HepG2 (cell line): ENCODE data around the gene ULBP1. TPM values are rescaled to one million over a fixed set of nuclear protein-coding genes. Genes with fewer than 3 reads are reported as not detected.

Experiments
- ATAC-seq: fragments of 200-7000 bp; cut with Tn5 transposase; 3 replicates; pipeline ENCODE4 v1.9.1; 2020; ENCODE audit warnings: mild to moderate bottlenecking, moderate library complexity
- BruUV-seq: library from RNA; stranded (reverse); fragments of 400-500 nt; replicated peaks from 2 replicates; lab custom pipeline; 2021; lab: Mats Ljungman, UMichigan
- CTCF ChIA-PET: fragments of 300-600 bp; formaldehyde crosslinking; extraction: SDS; loops from one replicate; lab custom pipeline; 2021; ENCODE audit warnings: low total read pairs, inconsistent platforms, low intra/inter-chr PET ratio; lab: Yijun Ruan, JAX
- POLR2A ChIA-PET: fragments of 350-600 bp; sonication (Branson Sonifier 250); formaldehyde crosslinking; loops from one replicate; lab custom pipeline; 2020; ENCODE audit warnings: antibody characterized with exemption, inconsistent platforms; lab: Yijun Ruan, JAX
- DNase-seq: peaks from one replicate; pipeline ENCODE4 v3.0.0-alpha.2; 2015; ENCODE audit warnings: low spot score
- FAIRE-seq: peaks from 3 replicates; lab custom pipeline; 2011; peaks lifted over from hg19 to GRCh38; lab: Jason Lieb, UNC
- H2AFZ ChIP-seq: one replicate; pipeline ENCODE4 v1.6.1; 2011; ENCODE audit warnings: low read length, inconsistent platforms
- H3K27ac ChIP-seq: fragments of 300-600 bp; 3 replicates; pipeline ENCODE4 v1.8.0; 2011; ENCODE audit warnings: mixed run types, mild to moderate bottlenecking, mixed read lengths, low read length, inconsistent platforms; ENCODE audit not compliant: insufficient read depth; ENCODE audit errors: extremely low read length
- H3K27me3 ChIP-seq, 2 experiments: fragments of 200-600 bp in 1 of 2; 2 replicates in 1 of 2; 3 replicates in 1 of 2; pipeline versions ENCODE4 v1.6.0 to v1.8.0; 2011; ENCODE audit warnings: low read length in 2 of 2, mild to moderate bottlenecking in 2 of 2, moderate library complexity in 2 of 2, inconsistent platforms in 1 of 2; ENCODE audit not compliant: insufficient read depth in 2 of 2, control insufficient read depth in 1 of 2
- H3K36me3 ChIP-seq, 2 experiments: fragments of 200-600 bp in 1 of 2; replicated peaks in 1 of 2; 2 replicates in 1 of 2; 3 replicates in 1 of 2; pipeline versions ENCODE4 v1.5.1 to v1.8.0; 2011; ENCODE audit warnings: low read length in 2 of 2, inconsistent platforms in 1 of 2; ENCODE audit not compliant: insufficient read depth in 2 of 2, control insufficient read depth in 1 of 2
- H3K4me1 ChIP-seq: 2 replicates; pipeline ENCODE4 v1.5.1; 2012; ENCODE audit warnings: low read length, inconsistent platforms; ENCODE audit not compliant: insufficient read depth
- H3K4me2 ChIP-seq: 2 replicates; pipeline ENCODE4 v1.6.0; 2011; ENCODE audit warnings: low read depth, low read length, inconsistent platforms
- H3K4me3 ChIP-seq, 3 experiments: fragments of 200-600 bp in 1 of 3; sonication (generic), shearing (Covaris generic) in 1 of 3; replicated peaks in 1 of 3; 2 replicates each; pipeline ENCODE4 v1.5.1; 2011 to 2016; ENCODE audit warnings: low read length in 3 of 3, inconsistent platforms in 2 of 3, low read depth in 2 of 3, mild to moderate bottlenecking in 2 of 3, control low read depth in 1 of 3, mixed read lengths in 1 of 3; ENCODE audit not compliant: insufficient read depth in 1 of 3
- H3K79me2 ChIP-seq: one replicate; pipeline ENCODE4 v1.6.1; 2011; ENCODE audit warnings: low read length, inconsistent platforms; ENCODE audit not compliant: insufficient read depth
- H3K9ac ChIP-seq: 2 replicates; pipeline ENCODE4 v1.6.0; 2011; ENCODE audit warnings: mild to moderate bottlenecking, low read depth, low read length, inconsistent platforms; ENCODE audit not compliant: insufficient read depth
- H3K9me3 ChIP-seq: 2 replicates; pipeline ENCODE4 v1.5.1; 2012; ENCODE audit warnings: mild to moderate bottlenecking, low read length
- H4K20me1 ChIP-seq: 2 replicates; pipeline ENCODE4 v1.6.0; 2011; ENCODE audit warnings: inconsistent platforms, mild to moderate bottlenecking, low read length, moderate library complexity; ENCODE audit not compliant: insufficient read depth
- GZF1 ChIP-seq: sonication (generic); formaldehyde crosslinking; IDR thresholded peaks from 2 replicates; pipeline ENCODE4 v1.5.1; 2020; ENCODE audit warnings: mild to moderate bottlenecking, missing genetic modification reagents
- HDAC1 ChIP-seq: sonication (generic); formaldehyde crosslinking; IDR thresholded peaks from 2 replicates; pipeline ENCODE4 v1.5.1; 2020; ENCODE audit warnings: mild to moderate bottlenecking, missing genetic modification reagents
- KAT7 ChIP-seq: IDR thresholded peaks from 2 replicates; pipeline ENCODE4 v1.6.1; 2018; ENCODE audit warnings: borderline replicate concordance, missing compliant biosample characterization
- MTF1 ChIP-seq: sonication (generic); formaldehyde crosslinking; IDR thresholded peaks from 2 replicates; pipeline ENCODE4 v1.5.0; 2020; ENCODE audit warnings: missing genetic modification reagents
- NBN ChIP-seq: fragments of 450-650 bp; conservative IDR thresholded peaks from 2 replicates; pipeline ENCODE4 v1.6.1; 2017
- SALL1 ChIP-seq: sonication (generic); formaldehyde crosslinking; IDR thresholded peaks from 2 replicates; pipeline ENCODE4 v1.8.0; 2022; ENCODE audit warnings: mild to moderate bottlenecking, missing genetic modification reagents
- SMC3 ChIP-seq: IDR thresholded peaks from 2 replicates; pipeline ENCODE4 v1.6.1; 2011; ENCODE audit warnings: low read length, improper control_type of control experiment
- TCF12 ChIP-seq, 2 experiments: fragments of 450-650 bp in 1 of 2; sonication (generic) in 1 of 2; formaldehyde crosslinking in 1 of 2; IDR thresholded peaks; 2 replicates each; pipeline versions ENCODE4 v1.6.1 to v1.8.0; 2017 to 2022; ENCODE audit warnings: antibody characterized with exemption in 1 of 2, mild to moderate bottlenecking in 1 of 2, missing genetic modification reagents in 1 of 2, moderate library complexity in 1 of 2
- ZBTB10 ChIP-seq: sonication (generic); formaldehyde crosslinking; IDR thresholded peaks from 2 replicates; pipeline ENCODE4 v1.4.0; 2020; ENCODE audit warnings: missing genetic modification reagents, borderline replicate concordance
- ZBTB21 ChIP-seq: sonication (generic); formaldehyde crosslinking; IDR thresholded peaks from 2 replicates; pipeline ENCODE4 v1.4.0; 2020; ENCODE audit warnings: missing genetic modification reagents
- ZFP37 ChIP-seq: sonication (generic); formaldehyde crosslinking; IDR thresholded peaks from 2 replicates; pipeline ENCODE4 v1.4.0; 2020; ENCODE audit warnings: missing genetic modification reagents, borderline replicate concordance
- ZMAT3 ChIP-seq: sonication (generic); formaldehyde crosslinking; conservative IDR thresholded peaks from 2 replicates; pipeline ENCODE4 v1.7.0; 2021; ENCODE audit warnings: missing genetic modification reagents
- ZNF282 ChIP-seq: fragments of 450-650 bp; IDR thresholded peaks from 2 replicates; pipeline ENCODE4 v1.6.1; 2018; ENCODE audit not compliant: partially characterized antibody
- ZNF430 ChIP-seq: sonication (generic); formaldehyde crosslinking; IDR thresholded peaks from 2 replicates; pipeline ENCODE4 v1.9.0; 2021; ENCODE audit warnings: mild to moderate bottlenecking, missing genetic modification reagents
- ZNF484 ChIP-seq: sonication (generic); formaldehyde crosslinking; IDR thresholded peaks from 2 replicates; pipeline ENCODE4 v1.5.1; 2020; ENCODE audit warnings: mild to moderate bottlenecking, low read depth, missing genetic modification reagents, borderline replicate concordance
- ZNF616 ChIP-seq: sonication (generic); formaldehyde crosslinking; IDR thresholded peaks from 2 replicates; pipeline ENCODE4 v1.5.0; 2020; ENCODE audit warnings: low read depth, mild to moderate bottlenecking, missing genetic modification reagents
- ZNF780A ChIP-seq: sonication (generic); formaldehyde crosslinking; IDR thresholded peaks from 2 replicates; pipeline ENCODE4 v1.8.0; 2022; ENCODE audit warnings: mild to moderate bottlenecking, missing genetic modification reagents, moderate library complexity
- ZSCAN29 ChIP-seq: sonication (generic); formaldehyde crosslinking; conservative IDR thresholded peaks from 2 replicates; pipeline ENCODE4 v1.4.0; 2020; ENCODE audit warnings: mild to moderate bottlenecking, missing genetic modification reagents
- ZSCAN5A ChIP-seq: sonication (generic); formaldehyde crosslinking; IDR thresholded peaks from 2 replicates; pipeline ENCODE4 v1.8.0; 2022; ENCODE audit warnings: mild to moderate bottlenecking, missing genetic modification reagents, borderline replicate concordance
- WGBS: methylation state at CpG from one replicate; pipeline ENCODE4 v1.1.6; 2017; ENCODE audit warnings: low lambda C conversion rate; 5-methylcytosine and 5-hydroxymethylcytosine counted together
- in situ Hi-C: cut with HindIII; loops from 2 replicates; pipeline ENCODE4 v1.10.0; 2017; ENCODE audit warnings: low pct_unique_long_range_greater_than_20kb; ENCODE audit not compliant: extremely low pct_ligation_motif_present
- intact Hi-C: fragments of 100-400 bp; cut with micrococcal nuclease; formaldehyde crosslinking; loops from one replicate; pipeline ENCODE4 v1.10.0; 2022; ENCODE audit not compliant: unreplicated experiment
- polyA plus RNA-seq, 8 experiments: library from polyadenylated mRNA; depleted of rRNA in 3 of 8; stranded (reverse) in 7 of 8; unstranded in 1 of 8; fragments of >200 nt; fragmentation: Illumina TruSeq in 4 of 8; extraction: Trizol in 4 of 8; gene quantifications; 2 replicates each; pipeline versions ENCODE4 v1.2.1 to v1.2.3, GENCODE V29; 2011 to 2016; ENCODE audit warnings: low read depth in 4 of 8, missing spikeins in 1 of 8, mixed read lengths in 1 of 8; ENCODE audit not compliant: insufficient read depth in 1 of 8
- total RNA-seq, 5 experiments: library from RNA; depleted of rRNA; stranded (reverse); fragments of >200 nt; fragmentation: Illumina TruSeq; extraction: Trizol; gene quantifications; 2 replicates each; pipeline ENCODE4 v1.2.3, GENCODE V29; 2016; ENCODE audit warnings: low read depth in 1 of 5

Gene ULBP1
- total and polyA plus RNA-seq, 2 of the 13 experiments (the other 11 are each of a cell fraction or from before 2014, with no cell fraction given): 0.04 to 0.09 TPM

DNA sequence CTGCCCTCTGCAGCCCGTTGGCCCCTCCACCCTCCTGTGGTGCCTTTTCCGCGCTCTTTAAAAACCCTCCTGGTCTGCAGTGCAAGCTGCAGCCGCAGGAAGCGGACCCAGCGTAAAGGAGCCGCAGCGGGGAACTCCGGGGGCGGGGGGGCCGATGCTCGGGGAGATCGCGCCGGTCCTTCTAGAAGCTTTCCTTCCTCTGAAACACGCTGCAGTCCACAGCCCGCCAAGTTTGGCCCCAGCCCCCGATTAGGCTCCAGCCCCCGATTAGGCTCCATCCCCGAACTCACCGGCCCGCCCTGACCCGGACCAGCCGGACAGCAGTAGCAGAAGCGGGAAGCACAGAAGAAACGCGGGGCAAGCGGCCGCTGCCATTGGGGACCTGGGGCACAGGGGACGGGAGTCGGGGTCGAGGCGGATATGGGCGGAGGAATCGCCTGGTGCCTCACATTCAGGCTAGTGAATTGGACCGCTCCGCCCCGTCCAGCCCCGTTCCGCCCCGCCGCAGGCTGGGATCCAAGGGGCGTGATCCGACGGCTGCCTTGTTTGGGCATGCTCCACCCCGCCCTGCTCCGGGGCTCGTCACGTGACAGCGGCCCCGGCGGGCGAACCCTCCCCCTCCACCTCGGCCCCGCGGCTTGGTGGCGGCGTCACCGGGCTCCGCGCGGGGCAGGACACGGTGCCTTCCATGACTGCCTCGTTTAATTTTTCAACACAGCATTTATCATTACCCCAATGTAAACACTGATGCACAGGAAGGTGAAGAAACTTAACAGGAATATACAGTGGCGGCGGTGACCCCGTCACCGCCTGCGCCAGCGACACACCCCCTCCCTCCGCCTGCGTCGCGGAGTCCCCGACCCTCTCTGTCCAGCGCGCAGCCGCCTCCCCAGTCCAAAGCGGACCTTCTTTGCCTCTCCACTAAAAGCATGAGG lies 41.3 kb downstream of the ULBP1 start:
- peak; percentile 84 for DNase-seq
- H3K4me2 ChIP-seq: peak overlapping the region; percentile 74
- no peak overlapping the region; the same call in 1 of the 2 replicates for H3K9ac ChIP-seq
- no peak overlapping the region for H3K27ac ChIP-seq
- intact Hi-C loops (no loop called here), in situ Hi-C loops (loop anchor here (5.0 to 10.0 kb wide), 2 partner anchors 68 to 160 kb away; no protein-coding TSS in a partner anchor)
- H3K4me3 ChIP-seq: peak overlapping the region; percentile 59 to 78 (median 77)
- WGBS: 8% methylated on average over 68 of the region's 79 CpGs
- peak; percentile 56 for FAIRE-seq
- H3K36me3 ChIP-seq: no peaks in the 10 kb centered on the region
- peaks cover 5 to 35% of the 10 kb centered on the region in 2 experiments; a peak in 4 of 5 replicates for H3K27me3 ChIP-seq
- no TSS peak for BruUV-seq
- no peaks in the 10 kb centered on the region for H3K79me2 ChIP-seq
- H3K9me3 ChIP-seq: no peaks in the 10 kb centered on the region
- no peaks in the 10 kb centered on the region for H4K20me1 ChIP-seq
- H2AFZ ChIP-seq: no peak overlapping the region
- ChIA-PET CTCF (no interaction called here), POLR2A (no interaction called here)
- peaks cover 13% of the 10 kb centered on the region; the same call in 1 of the 2 replicates for H3K4me1 ChIP-seq
- ATAC-seq: peak; percentile 94
- no peak for TF ChIP-seq ZFP37 (CRISPR knock-in tag)
- TF ChIP-seq ZNF780A: no peak
- no peak; the same call in 1 of the 2 replicates for TF ChIP-seq GZF1 (CRISPR knock-in tag)
- TF ChIP-seq ZNF484: no peak
- peak; percentile 31; the same call in 1 of the 2 replicates for TF ChIP-seq KAT7
- TF ChIP-seq ZNF282: no peak
- no peak for TF ChIP-seq ZSCAN5A
- TF ChIP-seq ZBTB10 (CRISPR knock-in tag): no peak
- TF ChIP-seq ZNF616 (CRISPR knock-in tag): no peak
- TF ChIP-seq ZMAT3: no peak
- no peak for TF ChIP-seq NBN
- 0 out of 2 replicates have a peak, but pooled peaks have one; percentile 46 for TF ChIP-seq ZNF430 (CRISPR knock-in tag)
- no peak for TF ChIP-seq ZBTB21 (CRISPR knock-in tag)
- no peak for TF ChIP-seq ZSCAN29 (CRISPR knock-in tag)
- no peak; the same call in 1 of the 2 replicates for TF ChIP-seq SALL1 (CRISPR knock-in tag)
- TF ChIP-seq MTF1 (CRISPR knock-in tag): no peak
- TF ChIP-seq SMC3: no peak
- peak; percentile 61; the same call in 1 of the 2 replicates for TF ChIP-seq HDAC1 (CRISPR knock-in tag)
- TF ChIP-seq TCF12 (IDR thresholded peaks at IDR 0.05): no peak
- TF ChIP-seq TCF12 (CRISPR knock-in tag; IDR thresholded peaks at IDR 0.05): no peak
